ENCODE measurements around the gene OSBPL10.

The OSBPL10 gene

GRCh38 chr3:31621314-31621713 lies 359.7 kb downstream of the OSBPL10 start:
- no peak overlapping the region for H3K4me3 ChIP-seq (ENCODE audit: low read depth, low read length)
- no peak for DNase-seq (ENCODE audit: low read depth)

GRCh38 chr3:31620656-31621055 lies 360.4 kb downstream of the OSBPL10 start:
- no peak for DNase-seq (ENCODE audit: low read depth)
- no peak overlapping the region for H3K4me3 ChIP-seq (ENCODE audit: low read depth, low read length)

GRCh38 chr3:31616711-31617110 lies 364.4 kb downstream of the OSBPL10 start:
- DNase-seq (ENCODE audit: low read depth): no peak
- H3K4me3 ChIP-seq (ENCODE audit: low read depth, low read length): no peak overlapping the region

- no peak overlapping the region for H3K4me3 ChIP-seq (ENCODE audit: low read depth, low read length)
- no peak for DNase-seq (ENCODE audit: low read depth)
Measured at GRCh38 chr3:31615071-31615875, 365.8 kb downstream of the OSBPL10 start.

- H3K4me3 ChIP-seq (ENCODE audit: low read depth, low read length): no peak overlapping the region
- no peak for DNase-seq (ENCODE audit: low read depth)
Measured at GRCh38 chr3:31614162-31614921, 366.7 kb downstream of the OSBPL10 start.

- DNase-seq (ENCODE audit: low read depth): no peak
Measured at GRCh38 chr3:31613654-31614053, 367.4 kb downstream of the OSBPL10 start.

GRCh38 chr3:31613177-31613576 lies 367.9 kb downstream of the OSBPL10 start:
- DNase-seq (ENCODE audit: low read depth): no peak
- no peak overlapping the region for H3K4me3 ChIP-seq (ENCODE audit: low read depth, low read length)

More at GRCh38 chr3:31613654-31614053, 367.4 kb downstream of the OSBPL10 start:
- no peak overlapping the region for H3K4me3 ChIP-seq (ENCODE audit: low read depth, low read length)

Data from skeletal muscle cell (primary cell).